A673 (cell line): ENCODE results near the gene MAP3K6. TPM values are rescaled to one million over a fixed set of nuclear protein-coding genes. Genes with fewer than 3 reads are reported as not detected.

Experiments
- BruUV-seq: library from RNA; stranded (reverse); fragments of 400-500 nt; replicated peaks from 2 replicates; lab custom pipeline; 2021; lab: Mats Ljungman, UMichigan
- CTCF ChIA-PET: fragments of 300-600 bp; sonication (Branson Sonifier 250); formaldehyde crosslinking; loops from one replicate; lab custom pipeline; 2022; ENCODE audit warnings: antibody characterized with exemption; lab: Charles Lee
- POLR2A ChIA-PET: fragments of 300-600 bp; sonication (Branson Sonifier 250); formaldehyde crosslinking; loops from one replicate; lab custom pipeline; 2022; ENCODE audit warnings: antibody characterized with exemption; ENCODE audit not compliant: low non-redundant PET; lab: Charles Lee
- DNase-seq: peaks from one replicate; pipeline ENCODE4 v3.0.0-alpha.2; 2015; ENCODE audit warnings: low spot score
- H3K27ac ChIP-seq: fragments of 200-600 bp; sonication (generic); 2 replicates; pipeline ENCODE4 v1.5.1; 2016; ENCODE audit warnings: mixed run types, low read depth, mild to moderate bottlenecking, mixed read lengths, antibody characterized with exemption, low read length; ENCODE audit not compliant: poor library complexity, severe bottlenecking
- H3K27me3 ChIP-seq: fragments of 200-600 bp; sonication (generic); replicated peaks from 2 replicates; pipeline ENCODE4 v1.6.1; 2017; ENCODE audit warnings: mixed run types, low read depth, mild to moderate bottlenecking, mixed read lengths, antibody characterized with exemption, low read length; ENCODE audit not compliant: insufficient read depth, poor library complexity
- H3K36me3 ChIP-seq: fragments of 200-600 bp; sonication (generic); 2 replicates; pipeline ENCODE4 v1.6.1; 2016; ENCODE audit warnings: mixed run types, mild to moderate bottlenecking, mixed read lengths, antibody characterized with exemption, low read length; ENCODE audit not compliant: insufficient read depth, poor library complexity, severe bottlenecking
- H3K4me1 ChIP-seq: fragments of 200-600 bp; sonication (generic); 2 replicates; pipeline ENCODE4 v1.6.1; 2017; ENCODE audit warnings: mixed run types, mild to moderate bottlenecking, mixed read lengths, antibody characterized with exemption, low read length; ENCODE audit not compliant: insufficient read depth, poor library complexity, severe bottlenecking
- H3K4me3 ChIP-seq: fragments of 200-600 bp; sonication (generic); 2 replicates; pipeline ENCODE4 v1.5.1; 2016; ENCODE audit warnings: low read depth, mixed run types, mild to moderate bottlenecking, mixed read lengths, low read length; ENCODE audit not compliant: poor library complexity, severe bottlenecking
- H3K9me3 ChIP-seq: fragments of 200-600 bp; sonication (generic); 2 replicates; pipeline ENCODE4 v1.6.1; 2016; ENCODE audit warnings: mixed run types, low read depth, mild to moderate bottlenecking, mixed read lengths, antibody characterized with exemption, low read length; ENCODE audit not compliant: poor library complexity, severe bottlenecking
- EZH2 ChIP-seq: fragments of 200-600 bp; sonication (generic); IDR thresholded peaks from 2 replicates; pipeline ENCODE4 v1.6.1; 2017; ENCODE audit warnings: borderline replicate concordance, low read depth, mild to moderate bottlenecking, mixed read lengths, antibody characterized with exemption, low read length; ENCODE audit not compliant: poor library complexity, severe bottlenecking
- intact Hi-C: fragments of 100-400 bp; cut with micrococcal nuclease; formaldehyde crosslinking; loops from one replicate; pipeline ENCODE4 v1.10.0; 2022; ENCODE audit not compliant: unreplicated experiment
- total RNA-seq: library from RNA; stranded (reverse); gene quantifications from 2 replicates; pipeline ENCODE4 v1.2.3, GENCODE V29; 2021
- TF ChIP-seq, protein P1 (sequence below): fragments of 300-800, 200-600 bp; sonication (generic); conservative IDR thresholded peaks from 2 replicates; pipeline ENCODE4 v1.5.1; 2017; ENCODE audit warnings: low read depth, mild to moderate bottlenecking, antibody characterized with exemption, low read length, moderate library complexity, mixed read lengths

Gene MAP3K6
- total RNA-seq, 1 experiment from 2014 or later: 2.4 TPM

DNA sequence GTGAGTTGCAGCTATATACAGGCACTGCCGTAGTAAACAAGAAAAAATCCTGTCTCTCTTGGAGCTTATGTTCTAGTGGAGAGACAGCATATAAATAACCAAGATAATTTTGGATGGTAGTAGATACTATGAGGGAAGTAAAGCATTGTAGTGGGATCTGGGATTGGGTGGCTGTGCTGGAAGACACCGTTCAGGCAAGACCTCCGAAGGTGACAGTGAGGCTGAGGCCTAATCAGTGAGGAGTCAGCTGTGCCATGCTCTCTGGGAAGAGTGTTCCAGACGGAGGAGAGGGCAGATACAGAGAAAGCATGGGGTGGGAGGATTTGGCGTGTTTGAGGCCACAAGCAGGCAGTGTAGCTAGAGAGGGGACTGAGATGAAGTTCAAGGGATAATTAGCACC lies 38.8 kb downstream of the MAP3K6 start:
- ChIA-PET CTCF (no interaction called here), POLR2A (no interaction called here)
- Histone ChIP-seq H3K27me3 (no peaks in the 10 kb centered on the region), H3K4me1 (peaks cover 8% of the 10 kb centered on the region), H3K9me3 (no peaks in the 10 kb centered on the region), H3K36me3 (peaks cover 21% of the 10 kb centered on the region), H3K27ac (no peak overlapping the region), H3K4me3 (no peak overlapping the region)
- DNase-seq: no peak
- intact Hi-C loops: no loop called here
- TF ChIP-seq, protein P1, sequence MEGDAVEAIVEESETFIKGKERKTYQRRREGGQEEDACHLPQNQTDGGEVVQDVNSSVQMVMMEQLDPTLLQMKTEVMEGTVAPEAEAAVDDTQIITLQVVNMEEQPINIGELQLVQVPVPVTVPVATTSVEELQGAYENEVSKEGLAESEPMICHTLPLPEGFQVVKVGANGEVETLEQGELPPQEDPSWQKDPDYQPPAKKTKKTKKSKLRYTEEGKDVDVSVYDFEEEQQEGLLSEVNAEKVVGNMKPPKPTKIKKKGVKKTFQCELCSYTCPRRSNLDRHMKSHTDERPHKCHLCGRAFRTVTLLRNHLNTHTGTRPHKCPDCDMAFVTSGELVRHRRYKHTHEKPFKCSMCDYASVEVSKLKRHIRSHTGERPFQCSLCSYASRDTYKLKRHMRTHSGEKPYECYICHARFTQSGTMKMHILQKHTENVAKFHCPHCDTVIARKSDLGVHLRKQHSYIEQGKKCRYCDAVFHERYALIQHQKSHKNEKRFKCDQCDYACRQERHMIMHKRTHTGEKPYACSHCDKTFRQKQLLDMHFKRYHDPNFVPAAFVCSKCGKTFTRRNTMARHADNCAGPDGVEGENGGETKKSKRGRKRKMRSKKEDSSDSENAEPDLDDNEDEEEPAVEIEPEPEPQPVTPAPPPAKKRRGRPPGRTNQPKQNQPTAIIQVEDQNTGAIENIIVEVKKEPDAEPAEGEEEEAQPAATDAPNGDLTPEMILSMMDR: no peak
- TF ChIP-seq EZH2: no peak
- BruUV-seq: no TSS peak

DNA sequence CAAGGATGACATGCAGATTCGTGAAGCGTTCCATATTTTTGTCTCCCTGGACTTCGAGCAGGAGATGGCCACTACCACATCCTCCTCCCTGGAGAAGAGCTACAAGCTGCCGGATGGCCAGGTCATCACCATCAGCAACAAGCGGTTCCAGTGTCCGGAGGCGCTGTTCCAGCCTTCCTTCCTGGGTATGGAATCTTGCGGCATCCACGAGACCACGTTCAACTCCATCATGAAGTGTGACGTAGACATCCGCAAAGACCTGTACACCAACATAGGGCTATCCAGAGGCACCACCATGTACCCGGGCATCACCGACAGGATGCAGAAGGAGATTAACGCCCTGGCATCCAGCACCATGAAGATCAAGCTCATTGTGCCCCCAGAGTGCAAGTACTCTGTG lies 41.5 kb downstream of the MAP3K6 start:
- CTCF ChIA-PET: no interaction called here
- no peaks in the 10 kb centered on the region for H3K9me3 ChIP-seq
- BruUV-seq: no TSS peak
- no peak overlapping the region for H3K27ac ChIP-seq
- no peak for TF ChIP-seq EZH2
- TF ChIP-seq, protein P1: no peak
- H3K36me3 ChIP-seq: peaks cover 5% of the 10 kb centered on the region
- peaks cover 10% of the 10 kb centered on the region for H3K4me1 ChIP-seq
- H3K4me3 ChIP-seq: no peak overlapping the region
- DNase-seq: no peak
- POLR2A ChIA-PET: no interaction called here
- intact Hi-C loops: no loop called here
- no peaks in the 10 kb centered on the region for H3K27me3 ChIP-seq

- Histone ChIP-seq H3K27me3 (no peaks in the 10 kb centered on the region), H3K4me3 (peak overlapping the region; percentile 97), H3K27ac (peak overlapping the region; percentile 95), H3K36me3 (peaks cover 5% of the 10 kb centered on the region), H3K4me1 (peaks cover 19% of the 10 kb centered on the region), H3K9me3 (no peaks in the 10 kb centered on the region)
- no peak for DNase-seq
- CTCF ChIA-PET: interaction anchor here (0.6 kb wide), 1 partner anchor 74 kb away, joined by 7 read pairs; no protein-coding TSS in a partner anchor
- POLR2A ChIA-PET: no interaction called here
- BruUV-seq: TSS peak; percentile 51
- no peak for TF ChIP-seq EZH2
- TF ChIP-seq, protein P1: no peak
- intact Hi-C loops: no loop called here
Measured at GRCh38 chr1:27322569-27323240, 44.1 kb downstream of the MAP3K6 start.
